PC-3 (cell line): ENCODE measurements around the gene KRTAP4-2.

ENCODE experiments used
- EZH2 ChIP-seq: fragments of 300-600 bp; sonication (generic); IDR thresholded peaks from one replicate; pipeline ENCODE4 v1.6.1; 2017; ENCODE audit warnings: antibody characterized with exemption, mild to moderate bottlenecking, low read length; ENCODE audit not compliant: unreplicated experiment
- TF ChIP-seq, protein P1 (sequence below): fragments of 300-600 bp; sonication (generic); conservative IDR thresholded peaks from 2 replicates; pipeline ENCODE4 v1.5.1; 2017; ENCODE audit warnings: antibody characterized with exemption, low read depth, mild to moderate bottlenecking, low read length

DNA sequence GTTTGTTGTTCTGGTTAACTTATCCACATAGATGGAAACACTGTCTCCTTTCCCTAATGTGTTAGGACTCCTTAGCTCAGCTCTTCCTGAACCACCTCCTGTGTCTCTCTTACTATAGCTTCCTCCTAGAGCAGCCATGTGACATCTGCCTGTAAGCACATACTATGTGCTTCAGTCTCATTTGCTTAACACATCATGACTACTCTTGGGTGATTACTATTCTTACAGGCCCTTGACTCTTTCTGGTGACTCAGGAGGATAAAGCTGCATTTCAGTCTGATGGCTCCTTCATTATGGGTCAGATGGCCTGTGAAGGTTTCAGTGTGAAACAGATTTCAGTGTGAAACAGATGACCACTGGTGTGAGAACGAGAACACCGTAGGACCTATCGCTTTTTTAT is 320 bp upstream of the KRTAP4-2 start:
- TF ChIP-seq, protein P1, sequence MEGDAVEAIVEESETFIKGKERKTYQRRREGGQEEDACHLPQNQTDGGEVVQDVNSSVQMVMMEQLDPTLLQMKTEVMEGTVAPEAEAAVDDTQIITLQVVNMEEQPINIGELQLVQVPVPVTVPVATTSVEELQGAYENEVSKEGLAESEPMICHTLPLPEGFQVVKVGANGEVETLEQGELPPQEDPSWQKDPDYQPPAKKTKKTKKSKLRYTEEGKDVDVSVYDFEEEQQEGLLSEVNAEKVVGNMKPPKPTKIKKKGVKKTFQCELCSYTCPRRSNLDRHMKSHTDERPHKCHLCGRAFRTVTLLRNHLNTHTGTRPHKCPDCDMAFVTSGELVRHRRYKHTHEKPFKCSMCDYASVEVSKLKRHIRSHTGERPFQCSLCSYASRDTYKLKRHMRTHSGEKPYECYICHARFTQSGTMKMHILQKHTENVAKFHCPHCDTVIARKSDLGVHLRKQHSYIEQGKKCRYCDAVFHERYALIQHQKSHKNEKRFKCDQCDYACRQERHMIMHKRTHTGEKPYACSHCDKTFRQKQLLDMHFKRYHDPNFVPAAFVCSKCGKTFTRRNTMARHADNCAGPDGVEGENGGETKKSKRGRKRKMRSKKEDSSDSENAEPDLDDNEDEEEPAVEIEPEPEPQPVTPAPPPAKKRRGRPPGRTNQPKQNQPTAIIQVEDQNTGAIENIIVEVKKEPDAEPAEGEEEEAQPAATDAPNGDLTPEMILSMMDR = no peak
- TF ChIP-seq EZH2 = no peak
